ENCODE results near the gene GDI1.

Gene GDI1

DNA sequence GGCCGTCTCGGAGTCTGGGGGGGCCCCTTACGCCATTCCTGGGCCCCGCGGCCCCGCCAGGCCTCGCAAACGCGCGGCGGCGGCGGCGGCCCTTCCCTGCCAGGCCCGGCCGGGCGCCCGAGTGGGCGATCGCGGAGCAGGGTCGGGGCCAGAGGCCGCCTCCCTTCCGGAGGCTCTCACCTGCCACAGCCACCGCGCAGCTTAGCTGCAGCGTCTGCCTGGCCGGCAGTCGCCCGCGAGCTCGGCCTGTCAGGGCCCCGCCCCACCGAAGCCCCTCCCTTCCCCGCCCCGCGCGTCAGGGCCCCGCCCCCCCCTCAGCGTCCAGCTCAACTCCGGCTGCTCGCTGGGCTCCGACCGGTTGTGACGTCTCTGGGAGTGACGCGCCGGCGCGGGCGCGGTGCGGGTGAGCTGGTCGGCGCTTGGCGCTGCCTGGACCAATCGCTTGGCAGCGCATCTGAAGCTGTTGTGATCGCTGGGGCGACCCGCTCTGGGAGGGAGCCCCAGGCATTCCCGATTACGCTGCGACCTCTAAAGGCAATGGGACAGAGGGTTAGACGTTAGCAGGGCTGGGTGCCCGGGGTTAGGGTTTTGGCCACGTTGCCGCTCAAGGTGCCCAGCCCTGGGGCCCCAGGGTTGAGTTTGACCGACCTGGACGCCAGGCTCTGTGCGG is 53.6 kb downstream of the GDI1 start, which contains the start of gene SLC10A3:
SLC10A3 (minus strand) TSS at position 216 of the 670 bp plus-strand sequence. CDS start 1,689 bp downstream, outside the sequence.
- peak; percentile 96 to 98 for DNase-seq (ENCODE audit: low spot score in 2 of 2)
- no peaks in the 10 kb centered on the region for H3K9me3 ChIP-seq
- in situ Hi-C loops (cut with MboI; ENCODE audit: low sequenced_read_pairs) = no loop called here
- H3K27me3 ChIP-seq (ENCODE audit: low read depth) = no peaks in the 10 kb centered on the region
- H3K4me3 ChIP-seq = peak within 1 kb of the TSS; percentile 69
- peaks cover 26% of the 10 kb centered on the region for H3K36me3 ChIP-seq (replicated peaks)
- H3K4me1 ChIP-seq = peaks cover 20% of the 10 kb centered on the region
